Measurements from ENCODE around the gene RELT. TPM values are rescaled to one million over a fixed set of nuclear protein-coding genes. Genes with fewer than 3 reads are reported as not detected.

Gene RELT
- total and polyA plus RNA-seq, 2 experiments from 2014 or later = 2.0 to 6.3 TPM

GRCh38 chr11:73384531-73384871 is 8.3 kb downstream of the RELT start:
- Mint-ChIP-seq H3K9me3 (no peaks in the 10 kb centered on the region), H3K27me3 (ENCODE audit: insufficient read depth, low read depth, poor library complexity) (peaks cover 3% of the 10 kb centered on the region), H3K4me1 (peaks cover 23% of the 10 kb centered on the region), H3K4me3 (no peak overlapping the region), H3K36me3 (ENCODE audit: low read depth) (no peaks in the 10 kb centered on the region; the same call in 2 of the 3 replicates), H3K27ac (no peak overlapping the region)
- Histone ChIP-seq H3K9me2 (ENCODE audit: insufficient read depth) (no peaks in the 10 kb centered on the region), H4K20me1 (replicated peaks; ENCODE audit: insufficient read depth) (no peaks in the 10 kb centered on the region; the same call in none of the 2 replicates), H3K27ac (ENCODE audit: low read depth) (no peak overlapping the region), H3K27me3 (ENCODE audit: insufficient read depth) (no peaks in the 10 kb centered on the region), H3K4me2 (no peak overlapping the region), H2AFZ (no peak overlapping the region), H3F3A (replicated peaks; ENCODE audit: low read depth) (no peaks in the 10 kb centered on the region), H3K4me1 (ENCODE audit: insufficient read depth) (no peaks in the 10 kb centered on the region), H3K4me3 (no peak overlapping the region), H3K36me3 (ENCODE audit: insufficient read depth) (no peaks in the 10 kb centered on the region), H3K79me2 (replicated peaks; ENCODE audit: insufficient read depth) (peaks cover 5% of the 10 kb centered on the region)
- TF ChIP-seq NANOG (IDR thresholded peaks at IDR 0.05; ENCODE audit: borderline replicate concordance) (no peak), JUNB (IDR thresholded peaks at IDR 0.05; ENCODE audit: unreplicated experiment) (no peak), STAT1 (IDR thresholded peaks at IDR 0.05; ENCODE audit: unreplicated experiment) (no peak), ZNF331 (CRISPR knock-in tag; IDR thresholded peaks at IDR 0.05; ENCODE audit: low read depth) (no peak), ZNF462 (CRISPR knock-in tag; IDR thresholded peaks at IDR 0.05) (no peak), ZNF114 (CRISPR knock-in tag; IDR thresholded peaks at IDR 0.05) (no peak), REST (IDR thresholded peaks at IDR 0.05; ENCODE audit: unreplicated experiment) (no peak), CREB1 (CRISPR knock-in tag; IDR thresholded peaks at IDR 0.05; ENCODE audit: low read depth) (no peak), CTCF (conservative IDR thresholded peaks at IDR 0.05; ENCODE audit: low read depth in 2 of 2) (no peak), EZH2 (IDR thresholded peaks at IDR 0.05; ENCODE audit: low read depth, unreplicated experiment) (no peak), EZH2phosphoT487 (IDR thresholded peaks at IDR 0.05; ENCODE audit: unreplicated experiment) (no peak), POLR2AphosphoS5 (IDR thresholded peaks at IDR 0.05; ENCODE audit: low read depth) (no peak), ETS1 (IDR thresholded peaks at IDR 0.05) (no peak)
- ATAC-seq (no peak), DNase-seq (ENCODE audit: low spot score) (no peak)

Data from GM23338 (cell line).